HG02571 (cell line): Measurements from ENCODE around the gene PRPF8.
A peak's percentile ranks its signal among the peaks of the same experiment; 100 is the strongest.
"Not testable (repeated sequence)": the region's sequence is repeated elsewhere in the genome, so short reads cannot be mapped to it uniquely, and the experiment has no call there.

Source experiments
- ATAC-seq: cut with Tn5 transposase; IDR thresholded peaks from one replicate; pipeline ENCODE4 v1.9.1; 2021; ENCODE audit warnings: mild to moderate bottlenecking, moderate library complexity; ENCODE audit not compliant: unreplicated experiment

Gene PRPF8

DNA sequence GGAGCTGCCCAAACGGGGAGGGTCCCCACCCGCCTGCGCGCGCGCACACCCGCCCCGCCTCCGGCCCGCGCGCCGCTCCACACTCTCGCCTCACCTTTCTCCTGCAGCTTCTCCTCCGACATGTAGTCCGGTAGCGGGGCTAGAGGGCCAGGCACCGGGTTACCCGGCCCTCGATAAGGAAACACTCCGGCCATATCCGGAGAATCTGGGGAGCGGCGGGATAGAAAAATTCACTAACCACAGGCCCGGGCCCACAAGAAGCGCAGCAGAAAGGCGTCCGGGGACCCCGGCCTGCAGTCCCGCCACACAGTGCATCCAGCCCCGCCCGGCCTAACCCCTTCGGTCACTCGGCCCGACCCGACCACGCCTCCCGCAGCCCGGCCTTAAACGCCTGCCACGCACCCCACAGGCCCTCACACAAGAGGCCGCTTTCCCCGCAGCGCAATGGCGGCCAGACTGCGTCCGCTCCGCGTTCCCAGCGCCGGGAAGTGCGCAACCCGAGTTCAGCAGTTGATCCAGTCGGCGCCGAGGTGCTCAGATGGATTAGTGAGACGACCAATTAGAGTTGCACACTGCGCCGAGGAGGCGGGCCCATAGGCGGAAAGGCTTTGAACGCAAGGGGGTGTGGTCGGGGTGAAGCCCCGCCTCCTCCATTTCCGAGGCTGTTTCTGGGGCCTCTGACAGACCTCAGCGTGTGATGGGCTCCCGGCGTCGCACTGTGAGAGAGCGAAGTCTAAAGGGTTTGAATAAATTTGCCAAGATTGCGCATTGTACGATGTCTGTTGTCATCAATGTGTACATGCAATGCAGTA is at the start of gene PRPF8:
PRPF8 (minus strand) TSS at position 490 of the 812 bp plus-strand sequence; CDS start at position 194, 296 bp downstream.
- peak; percentile 96 for ATAC-seq

DNA sequence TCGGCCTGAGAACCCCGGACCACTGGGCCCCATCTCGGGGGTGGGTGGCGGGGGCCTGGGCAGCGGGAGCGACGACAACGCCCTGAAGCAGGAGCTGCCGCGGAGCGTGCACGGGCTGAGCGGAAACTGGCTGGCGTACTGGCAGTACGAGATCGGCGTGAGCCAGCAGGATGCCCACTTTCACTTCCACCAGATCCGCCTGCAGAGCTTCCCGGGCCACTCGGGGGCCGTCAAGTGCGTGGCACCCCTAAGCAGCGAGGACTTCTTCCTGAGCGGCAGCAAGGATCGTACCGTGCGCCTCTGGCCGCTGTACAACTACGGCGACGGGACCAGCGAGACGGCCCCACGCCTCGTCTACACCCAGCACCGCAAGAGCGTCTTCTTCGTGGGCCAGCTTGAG is 49.1 kb upstream of the PRPF8 start:
- no peak for ATAC-seq

DNA sequence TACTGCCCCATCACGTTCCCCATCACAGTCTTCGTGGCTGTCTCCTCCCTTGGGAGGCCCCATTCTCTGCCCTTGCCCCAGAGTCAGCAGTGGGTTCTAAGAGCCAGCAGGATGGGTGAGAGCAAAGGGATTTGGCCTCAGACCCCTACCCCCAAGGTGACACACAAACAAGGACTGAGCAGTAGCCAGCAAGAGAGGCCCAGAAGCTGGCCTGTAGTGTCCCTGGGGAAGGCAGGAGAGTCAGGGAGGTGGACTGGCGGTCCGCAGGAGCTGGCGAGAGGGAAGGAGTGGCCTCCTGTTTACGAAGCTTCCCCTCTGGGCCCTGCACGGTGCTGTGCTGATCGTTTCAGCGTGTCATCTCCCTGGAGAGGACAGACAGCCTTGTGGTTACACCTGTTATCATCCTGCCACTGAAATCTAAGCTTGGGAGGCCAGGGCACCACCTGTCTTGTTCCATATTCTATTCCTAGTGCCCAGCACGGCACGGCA is 48.2 kb upstream of the PRPF8 start:
- no peak for ATAC-seq

DNA sequence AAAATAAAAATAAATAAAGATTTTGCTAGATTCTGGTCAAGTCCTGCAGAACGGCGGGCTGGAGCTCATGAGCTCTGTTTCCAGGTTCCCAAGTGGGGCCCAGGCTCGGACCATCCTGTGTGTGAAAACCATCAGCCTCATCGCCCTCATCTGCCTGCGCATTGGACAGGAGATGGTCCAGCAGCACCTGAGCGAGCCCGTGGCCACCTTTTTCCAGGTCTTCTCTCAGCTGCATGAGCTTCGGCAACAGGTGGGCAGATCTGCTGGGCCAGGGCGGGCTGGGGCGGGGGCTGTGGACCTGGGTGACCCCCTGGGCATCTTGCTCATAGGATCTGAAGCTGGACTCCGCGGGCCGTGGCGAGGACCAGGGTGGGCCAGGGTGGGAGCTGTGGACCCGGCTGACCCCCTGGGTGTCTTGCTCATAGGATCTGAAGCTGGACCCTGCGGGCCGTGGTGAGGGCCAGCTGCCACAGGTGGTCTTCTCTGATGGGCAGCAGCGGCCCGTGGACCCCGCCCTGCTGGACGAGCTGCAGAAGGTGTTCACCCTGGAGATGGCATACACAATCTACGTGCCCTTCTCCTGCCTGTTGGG is 47.7 kb upstream of the PRPF8 start:
- no peak for ATAC-seq

DNA sequence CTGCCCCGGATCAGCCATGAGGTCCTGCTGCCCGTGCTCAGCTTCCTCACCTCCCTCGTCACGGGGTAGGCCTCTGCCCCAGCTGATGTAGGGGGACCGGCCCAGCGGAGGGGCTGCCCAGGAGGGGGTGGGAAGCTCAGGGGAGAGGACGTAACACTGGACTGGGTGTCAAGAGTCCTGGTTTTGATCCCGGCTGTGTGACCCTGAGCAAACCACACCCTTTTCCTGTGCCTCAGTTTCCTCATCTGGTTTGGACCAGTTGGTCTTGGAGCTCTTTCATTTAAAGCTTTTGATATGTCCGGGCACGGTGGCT is 46.5 kb upstream of the PRPF8 start:
- no peak for ATAC-seq

DNA sequence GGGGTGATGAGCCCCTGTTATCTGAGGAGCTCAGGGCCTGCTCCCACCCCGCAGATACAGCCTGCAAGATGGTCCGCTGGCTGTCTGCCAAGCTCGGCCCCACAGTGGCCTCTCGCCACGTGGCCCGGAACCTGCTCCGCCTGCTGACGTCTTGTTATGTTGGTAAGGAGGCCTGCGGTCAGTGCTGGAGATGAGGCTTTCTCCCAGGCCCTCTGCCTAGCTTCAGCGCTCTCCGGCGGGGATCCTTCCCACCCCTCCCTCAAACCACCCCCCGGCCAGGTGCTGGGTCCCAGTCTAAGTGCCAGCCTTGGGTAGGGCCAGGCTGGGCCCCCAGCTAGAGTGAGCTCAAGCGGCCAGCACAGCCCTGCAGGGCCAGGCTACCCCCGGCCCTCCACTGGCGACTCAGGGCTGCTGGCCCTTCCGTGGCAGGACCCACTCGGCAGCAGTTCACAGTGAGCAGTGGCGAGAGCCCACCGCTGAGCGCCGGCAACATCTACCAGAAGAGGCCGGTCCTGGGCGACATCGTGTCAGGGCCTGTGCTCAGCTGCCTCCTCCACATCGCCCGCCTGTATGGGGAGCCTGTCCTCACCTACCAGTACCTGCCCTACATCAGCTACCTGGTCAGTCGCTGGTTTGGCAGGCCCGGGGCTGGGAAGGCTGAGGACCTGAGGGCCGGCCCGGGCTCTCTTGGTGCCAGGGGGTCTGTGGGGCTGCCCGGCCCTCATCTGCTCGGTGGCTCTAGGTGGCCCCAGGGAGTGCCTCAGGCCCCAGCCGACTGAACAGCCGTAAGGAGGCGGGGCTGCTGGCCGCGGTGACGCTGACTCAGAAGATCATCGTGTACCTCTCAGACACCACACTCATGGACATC is 45.9 kb upstream of the PRPF8 start:
- ATAC-seq, result no peak

DNA sequence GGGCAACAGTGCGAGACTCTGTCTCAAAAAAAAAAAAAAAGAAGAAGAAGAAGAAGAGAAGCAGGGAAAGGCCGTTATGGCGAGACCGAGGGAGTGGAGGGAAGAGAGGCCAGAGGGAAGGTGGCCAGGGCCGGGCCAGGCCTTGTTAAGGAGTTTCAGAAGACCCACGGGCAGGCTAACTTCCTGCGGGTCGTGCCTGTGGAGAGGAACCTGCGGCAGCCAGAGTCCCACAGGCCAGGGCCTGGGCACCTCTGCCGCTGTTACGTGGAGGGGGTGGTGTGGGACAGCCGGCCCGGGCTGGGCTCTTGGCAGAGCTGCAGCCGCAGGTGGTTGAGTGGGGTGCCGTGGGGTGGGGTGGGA is 45.3 kb upstream of the PRPF8 start:
- no peak for ATAC-seq

DNA sequence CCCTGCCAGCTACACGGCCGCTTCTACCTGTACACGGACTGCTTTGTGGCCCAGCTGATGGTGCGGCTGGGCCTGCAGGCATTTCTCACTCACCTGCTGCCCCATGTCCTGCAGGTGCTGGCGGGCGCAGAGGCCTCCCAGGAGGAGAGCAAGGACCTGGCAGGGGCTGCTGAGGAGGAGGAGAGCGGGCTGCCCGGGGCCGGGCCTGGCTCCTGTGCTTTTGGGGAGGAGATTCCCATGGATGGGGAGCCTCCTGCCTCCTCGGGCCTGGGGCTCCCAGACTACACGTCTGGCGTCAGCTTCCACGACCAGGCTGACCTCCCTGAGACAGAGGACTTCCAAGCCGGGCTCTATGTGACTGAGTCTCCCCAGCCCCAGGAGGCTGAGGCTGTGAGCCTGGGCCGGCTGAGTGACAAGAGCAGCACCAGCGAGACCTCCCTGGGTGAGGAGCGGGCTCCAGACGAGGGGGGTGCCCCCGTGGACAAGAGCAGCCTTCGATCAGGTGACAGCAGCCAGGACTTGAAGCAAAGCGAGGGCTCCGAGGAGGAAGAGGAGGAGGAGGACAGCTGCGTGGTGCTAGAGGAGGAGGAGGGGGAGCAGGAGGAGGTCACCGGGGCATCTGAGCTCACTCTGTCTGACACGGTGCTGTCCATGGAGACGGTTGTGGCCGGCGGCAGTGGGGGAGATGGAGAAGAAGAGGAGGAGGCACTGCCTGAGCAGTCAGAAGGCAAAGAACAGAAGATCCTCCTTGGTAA is 43.4 kb upstream of the PRPF8 start:
- ATAC-seq, result no peak

DNA sequence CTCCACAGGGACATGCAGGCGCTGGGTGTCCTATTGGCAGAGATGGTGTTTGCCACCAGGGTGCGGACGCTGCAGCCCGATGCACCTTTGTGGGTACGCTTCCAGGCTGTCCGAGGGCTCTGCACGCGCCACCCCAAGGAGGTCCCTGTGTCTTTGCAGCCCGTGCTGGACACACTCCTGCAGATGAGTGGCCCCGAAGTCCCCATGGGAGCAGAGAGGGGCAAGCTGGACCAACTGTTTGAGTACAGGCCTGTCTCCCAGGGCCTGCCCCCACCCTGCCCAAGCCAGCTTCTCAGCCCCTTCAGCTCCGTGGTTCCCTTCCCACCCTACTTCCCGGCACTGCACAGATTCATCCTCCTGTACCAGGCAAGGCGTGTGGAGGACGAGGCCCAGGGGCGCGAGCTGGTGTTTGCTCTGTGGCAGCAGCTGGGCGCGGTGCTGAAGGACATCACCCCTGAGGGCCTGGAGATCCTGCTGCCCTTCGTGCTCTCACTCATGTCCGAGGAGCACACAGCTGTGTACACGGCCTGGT is 42.7 kb upstream of the PRPF8 start:
- ATAC-seq, result no peak

DNA sequence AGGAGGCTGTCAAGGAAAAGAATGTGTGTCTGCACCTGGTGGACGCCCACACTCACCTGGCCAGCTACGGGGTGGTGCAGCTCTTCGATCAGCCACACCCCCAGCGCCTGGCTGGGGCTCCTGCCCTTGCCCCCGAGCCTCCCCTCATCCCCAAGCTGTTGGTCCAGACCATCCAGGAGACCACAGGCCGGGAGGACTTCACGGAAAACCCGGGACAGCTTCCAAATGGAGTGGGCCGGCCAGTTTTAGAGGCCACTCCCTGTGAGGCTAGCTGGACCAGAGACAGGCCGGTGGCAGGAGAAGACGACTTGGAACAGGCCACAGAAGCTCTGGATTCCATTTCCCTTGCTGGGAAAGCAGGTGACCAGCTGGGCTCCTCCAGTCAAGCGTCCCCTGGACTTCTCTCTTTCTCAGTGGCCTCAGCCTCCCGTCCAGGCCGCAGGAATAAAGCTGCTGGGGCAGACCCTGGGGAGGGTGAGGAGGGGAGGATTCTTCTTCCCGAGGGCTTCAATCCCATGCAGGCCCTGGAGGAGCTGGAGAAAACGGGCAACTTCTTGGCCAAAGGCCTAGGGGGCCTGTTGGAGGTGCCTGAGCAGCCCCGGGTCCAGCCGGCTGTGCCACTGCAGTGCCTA is 42.1 kb upstream of the PRPF8 start:
- ATAC-seq, result no peak

DNA sequence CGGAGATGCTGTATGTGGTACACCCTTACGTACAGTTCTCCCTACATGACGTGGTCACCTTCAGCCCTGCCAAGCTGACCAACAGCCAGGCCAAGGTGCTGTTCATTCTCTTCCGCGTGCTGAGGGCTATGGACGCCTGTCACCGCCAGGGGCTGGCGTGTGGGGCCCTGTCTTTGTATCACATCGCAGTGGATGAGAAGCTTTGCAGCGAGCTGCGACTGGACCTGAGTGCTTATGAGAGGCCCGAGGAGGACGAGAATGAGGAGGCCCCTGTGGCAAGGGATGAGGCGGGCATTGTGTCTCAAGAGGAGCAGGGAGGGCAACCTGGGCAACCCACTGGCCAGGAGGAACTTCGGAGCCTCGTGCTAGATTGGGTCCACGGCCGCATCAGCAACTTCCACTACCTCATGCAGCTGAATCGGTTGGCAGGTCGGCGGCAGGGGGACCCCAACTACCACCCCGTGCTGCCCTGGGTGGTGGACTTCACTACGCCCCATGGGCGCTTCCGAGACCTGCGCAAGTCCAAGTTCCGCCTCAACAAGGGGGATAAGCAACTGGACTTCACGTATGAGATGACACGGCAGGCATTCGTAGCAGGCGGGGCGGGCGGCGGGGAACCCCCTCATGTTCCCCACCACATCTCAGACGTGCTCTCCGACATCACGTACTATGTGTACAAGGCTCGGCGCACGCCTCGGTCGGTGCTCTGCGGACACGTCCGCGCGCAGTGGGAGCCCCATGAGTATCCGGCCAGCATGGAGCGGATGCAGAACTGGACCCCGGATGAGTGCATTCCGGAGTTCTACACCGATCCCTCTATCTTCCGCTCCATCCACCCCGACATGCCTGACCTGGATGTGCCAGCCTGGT is 41.2 kb upstream of the PRPF8 start:
- no peak for ATAC-seq

DNA sequence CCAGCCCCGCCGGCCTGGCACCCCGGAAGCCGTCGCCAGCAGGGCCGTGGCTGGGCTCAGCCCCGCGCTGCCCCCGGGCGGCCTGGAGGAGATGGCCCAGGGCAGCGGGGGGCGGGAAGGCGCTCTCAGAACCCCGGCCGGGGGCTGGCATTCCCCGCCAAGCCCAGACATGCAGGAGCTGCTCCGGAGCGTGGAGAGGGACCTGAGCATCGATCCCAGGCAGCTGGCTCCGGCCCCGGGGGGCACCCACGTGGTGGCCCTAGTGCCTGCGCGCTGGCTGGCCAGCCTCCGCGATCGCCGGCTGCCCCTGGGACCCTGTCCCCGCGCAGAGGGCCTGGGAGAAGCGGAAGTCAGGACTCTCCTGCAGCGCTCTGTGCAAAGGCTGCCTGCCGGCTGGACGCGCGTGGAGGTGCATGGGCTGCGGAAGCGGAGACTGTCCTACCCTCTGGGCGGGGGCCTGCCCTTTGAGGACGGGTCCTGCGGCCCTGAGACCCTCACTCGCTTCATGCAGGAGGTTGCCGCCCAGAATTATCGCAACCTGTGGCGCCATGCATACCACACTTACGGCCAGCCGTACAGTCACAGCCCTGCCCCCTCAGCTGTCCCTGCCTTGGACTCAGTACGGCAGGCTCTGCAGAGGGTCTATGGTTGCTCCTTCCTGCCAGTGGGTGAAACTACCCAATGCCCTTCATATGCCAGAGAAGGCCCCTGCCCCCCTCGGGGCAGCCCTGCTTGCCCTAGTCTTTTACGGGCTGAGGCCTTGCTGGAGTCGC is 40.4 kb upstream of the PRPF8 start:
- ATAC-seq, result no peak

DNA sequence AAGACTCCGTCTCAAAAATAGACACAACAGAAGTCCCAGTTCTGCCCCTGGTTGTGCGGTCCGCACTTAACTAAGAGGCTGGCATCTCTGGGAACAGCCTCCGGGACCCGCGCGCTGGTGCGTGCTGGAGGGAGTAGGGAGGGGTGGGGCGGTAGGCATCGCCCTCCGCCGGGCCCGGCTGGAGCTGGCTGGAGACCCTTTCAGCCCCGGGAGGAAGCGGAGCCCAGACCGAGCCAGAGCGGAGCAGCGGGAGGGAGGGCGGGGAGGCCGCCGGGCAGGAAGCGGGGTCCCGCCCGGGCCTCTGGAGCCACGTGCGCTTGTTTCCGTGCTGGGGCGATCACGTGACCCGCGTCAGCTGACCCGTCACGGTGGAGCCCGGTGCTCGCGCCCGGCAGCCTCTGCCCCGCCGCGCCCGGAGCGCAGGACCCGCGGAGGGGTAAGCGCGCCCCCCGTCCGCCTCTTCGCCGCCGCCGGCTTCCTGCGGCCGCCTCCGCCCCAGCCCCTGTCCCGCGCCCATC is 39.7 kb upstream of the PRPF8 start, which contains the start of gene WDR81:
WDR81 (plus strand) TSS at position 354 of the 518 bp plus-strand sequence. CDS start 256 bp downstream, outside the sequence.
- ATAC-seq, result no peak

DNA sequence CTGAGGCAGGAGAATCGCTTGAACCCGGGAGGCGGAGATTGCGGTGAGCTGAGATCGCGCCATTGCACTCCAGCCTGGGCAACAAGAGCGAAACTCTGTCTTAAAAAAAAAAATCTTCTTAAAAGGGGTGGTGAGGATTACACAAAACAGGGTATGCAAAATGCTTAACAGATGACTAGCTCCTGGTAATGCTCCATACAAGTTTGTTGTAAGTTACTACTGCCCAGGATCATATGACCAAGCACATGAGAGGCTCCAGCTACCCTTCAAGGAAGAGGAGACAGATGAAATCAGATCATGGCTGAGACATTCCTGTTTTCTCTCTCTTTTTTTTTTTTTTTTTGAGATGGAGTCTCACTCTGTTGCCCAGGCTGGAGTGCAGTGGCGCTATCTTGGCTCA is 37.4 kb upstream of the PRPF8 start:
- not testable (repeated sequence) for ATAC-seq

DNA sequence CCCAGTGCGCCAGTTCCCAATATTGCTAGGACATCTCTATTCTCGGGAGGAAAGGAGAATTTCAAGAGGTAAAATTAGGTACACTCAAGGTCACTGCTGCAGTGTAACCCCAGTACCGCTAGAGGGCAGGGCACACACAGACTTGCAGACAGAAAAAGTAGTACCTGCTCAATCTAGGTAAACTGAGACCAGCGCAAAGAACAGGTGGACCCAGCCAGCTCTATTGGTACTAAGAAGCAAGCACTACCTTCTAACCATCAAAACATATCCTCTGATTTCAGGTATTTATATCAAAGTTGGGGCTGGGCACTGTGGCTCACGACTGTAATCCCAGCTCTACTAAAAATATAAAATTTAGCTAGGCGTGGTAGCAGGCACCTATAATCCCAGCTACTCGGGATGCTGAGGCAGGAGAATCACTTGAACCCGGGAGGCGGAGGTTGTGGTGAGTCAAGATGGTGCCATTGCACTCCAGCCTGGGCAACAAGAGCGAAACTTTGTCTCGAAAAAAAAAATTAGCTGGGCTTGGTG is 36.3 kb upstream of the PRPF8 start:
- ATAC-seq, result no peak

DNA sequence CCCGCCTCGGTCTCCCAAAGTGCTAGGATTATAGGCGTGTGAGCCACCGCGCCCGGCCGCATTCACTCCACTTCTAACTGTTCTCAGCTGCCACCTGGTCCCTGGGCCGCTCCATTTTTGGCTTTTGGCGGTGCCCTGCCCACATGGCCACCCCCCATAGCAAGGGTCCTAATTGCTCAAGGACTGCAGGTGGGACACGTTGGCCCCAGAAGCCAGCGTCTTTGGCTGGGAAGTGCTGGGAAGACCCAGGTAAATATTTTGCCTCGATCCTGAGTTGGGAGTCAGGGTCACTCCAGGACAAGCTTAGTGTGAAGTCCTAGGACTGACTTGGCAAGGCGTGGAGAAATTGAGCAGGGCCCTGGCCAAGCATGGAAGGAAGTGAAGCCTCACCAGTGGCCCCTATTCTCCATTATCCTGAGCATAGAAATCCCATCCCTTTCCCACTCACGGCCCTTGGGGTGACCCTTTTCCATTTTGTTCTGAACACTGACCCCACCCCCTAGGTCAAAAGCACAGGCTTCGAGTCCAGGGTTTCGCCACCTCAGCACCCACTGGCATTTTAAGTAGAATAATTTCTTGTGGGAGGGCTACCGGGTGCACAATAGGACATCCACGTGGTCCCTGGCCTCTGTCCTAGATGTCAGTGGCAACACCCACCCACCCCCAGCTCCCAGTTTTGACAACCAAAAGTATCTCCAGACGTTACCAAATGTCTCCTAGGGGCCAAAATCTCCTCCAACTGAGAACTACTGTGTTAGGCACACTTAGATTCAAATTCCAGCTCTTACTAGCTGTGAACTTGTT is 33.9 kb upstream of the PRPF8 start:
- no peak for ATAC-seq
